Measurements from ENCODE around the gene RBL2. TPM values are rescaled to one million over a fixed set of nuclear protein-coding genes. Genes with fewer than 3 reads are reported as not detected.
A peak's percentile ranks its signal among the peaks of the same experiment; 100 is the strongest.

Gene RBL2
- total and polyA plus RNA-seq, 11 donors, result 16.7 to 50.1 (median 36.6) TPM

- Histone ChIP-seq H3K27me3 (no peaks in the 10 kb centered on the region), H3K36me3 (peaks cover 4 to 100% (median 90%) of the 10 kb centered on the region in 9 donors), H3K4me1 (peaks cover 0 to 16% (median 0%) of the 10 kb centered on the region in 12 donors), H3K27ac (peak overlapping the region in 9 of 12 donors; percentile 22 to 65 (median 37)), H3K9me3 (peaks cover 0 to 9% (median 0%) of the 10 kb centered on the region in 12 donors), H3K4me3 (no peak overlapping the region)
- intact Hi-C loops (cut with DNase I), result no loop called here
- DNase-seq (no peak), ATAC-seq (peak in 3 of 4 donors; percentile 37 to 70 (median 65))
- 17 to 53% (median 40%) methylated on average over 1 of the region's 1 CpG for WGBS, 4 donors
- TF ChIP-seq, protein P1, sequence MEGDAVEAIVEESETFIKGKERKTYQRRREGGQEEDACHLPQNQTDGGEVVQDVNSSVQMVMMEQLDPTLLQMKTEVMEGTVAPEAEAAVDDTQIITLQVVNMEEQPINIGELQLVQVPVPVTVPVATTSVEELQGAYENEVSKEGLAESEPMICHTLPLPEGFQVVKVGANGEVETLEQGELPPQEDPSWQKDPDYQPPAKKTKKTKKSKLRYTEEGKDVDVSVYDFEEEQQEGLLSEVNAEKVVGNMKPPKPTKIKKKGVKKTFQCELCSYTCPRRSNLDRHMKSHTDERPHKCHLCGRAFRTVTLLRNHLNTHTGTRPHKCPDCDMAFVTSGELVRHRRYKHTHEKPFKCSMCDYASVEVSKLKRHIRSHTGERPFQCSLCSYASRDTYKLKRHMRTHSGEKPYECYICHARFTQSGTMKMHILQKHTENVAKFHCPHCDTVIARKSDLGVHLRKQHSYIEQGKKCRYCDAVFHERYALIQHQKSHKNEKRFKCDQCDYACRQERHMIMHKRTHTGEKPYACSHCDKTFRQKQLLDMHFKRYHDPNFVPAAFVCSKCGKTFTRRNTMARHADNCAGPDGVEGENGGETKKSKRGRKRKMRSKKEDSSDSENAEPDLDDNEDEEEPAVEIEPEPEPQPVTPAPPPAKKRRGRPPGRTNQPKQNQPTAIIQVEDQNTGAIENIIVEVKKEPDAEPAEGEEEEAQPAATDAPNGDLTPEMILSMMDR (IDR thresholded peaks at IDR 0.05), result no peak
- no peak for TF ChIP-seq POLR2A (IDR thresholded peaks at IDR 0.05)
These were observed 55.5 kb downstream of the RBL2 start for GRCh38 chr16:53489755-53490154.

GRCh38 chr16:53492503-53492902 lies 58.2 kb downstream of the RBL2 start:
- intact Hi-C loops (cut with DNase I), result no loop called here
- no peak overlapping the region for H3K4me3 ChIP-seq
- ATAC-seq, result no peak
- no peak for DNase-seq
- H3K4me1 ChIP-seq, result peaks cover 0 to 16% (median 0%) of the 10 kb centered on the region in 12 donors
- no peaks in the 10 kb centered on the region for H3K27me3 ChIP-seq
- H3K9me3 ChIP-seq, result no peaks in the 10 kb centered on the region
- peaks cover 4 to 100% (median 95%) of the 10 kb centered on the region in 9 donors for H3K36me3 ChIP-seq
- H3K27ac ChIP-seq, result no peak overlapping the region
- TF ChIP-seq, protein P1 (IDR thresholded peaks at IDR 0.05), result no peak
- TF ChIP-seq POLR2A (IDR thresholded peaks at IDR 0.05), result no peak
- WGBS, 4 donors, result 93 to 100% (median 98%) methylated on average over 1 of the region's 1 CpG

GRCh38 chr16:53494636-53495035 lies 60.4 kb downstream of the RBL2 start:
- Histone ChIP-seq H3K27me3 (no peaks in the 10 kb centered on the region), H3K27ac (no peak overlapping the region), H3K36me3 (peaks cover 4 to 100% (median 98%) of the 10 kb centered on the region in 9 donors), H3K4me1 (peaks cover 0 to 10% (median 0%) of the 10 kb centered on the region in 12 donors), H3K9me3 (no peaks in the 10 kb centered on the region), H3K4me3 (no peak overlapping the region)
- intact Hi-C loops (cut with DNase I), result no loop called here
- WGBS, 4 donors, result 90 to 93% (median 93%) methylated on average over 6 of the region's 6 CpGs
- DNase-seq (no peak), ATAC-seq (no peak)
- TF ChIP-seq, protein P1 (IDR thresholded peaks at IDR 0.05), result no peak
- no peak for TF ChIP-seq POLR2A (IDR thresholded peaks at IDR 0.05)

DNA sequence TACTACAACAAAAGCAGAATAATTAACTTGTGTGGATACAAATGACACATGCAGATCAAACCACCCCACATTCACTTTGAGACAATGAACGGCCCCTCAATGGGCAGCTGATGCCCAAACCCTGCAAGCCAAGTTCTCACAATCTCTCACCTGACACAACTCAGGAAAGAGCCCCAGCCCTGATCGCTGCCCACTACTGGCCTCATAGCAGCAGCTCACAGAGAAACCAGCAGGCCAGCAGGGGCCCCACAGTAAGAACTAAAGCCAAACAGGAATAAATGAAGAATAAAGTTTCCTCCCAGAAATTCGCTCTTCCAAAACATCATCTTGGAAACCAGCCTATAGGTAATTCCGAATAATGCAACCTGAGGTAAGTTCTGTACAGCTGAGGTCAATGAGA lies 61.1 kb downstream of the RBL2 start:
- no peak for DNase-seq
- intact Hi-C loops (cut with DNase I), result no loop called here
- Histone ChIP-seq H3K4me1 (peaks cover 0 to 4% (median under 1%) of the 10 kb centered on the region in 12 donors), H3K4me3 (no peak overlapping the region), H3K27ac (no peak overlapping the region), H3K36me3 (peaks cover 4 to 98% (median 91%) of the 10 kb centered on the region in 9 donors), H3K9me3 (no peaks in the 10 kb centered on the region), H3K27me3 (no peaks in the 10 kb centered on the region)
- TF ChIP-seq, protein P1 (IDR thresholded peaks at IDR 0.05), result no peak
- TF ChIP-seq POLR2A (IDR thresholded peaks at IDR 0.05), result no peak
- ATAC-seq, result no peak
- 89 to 95% (median 91%) methylated on average over 4 of the region's 4 CpGs for WGBS, 4 donors
